IPS-20b (cell line): ENCODE results near the gene CTBP1.
"Not testable (repeated sequence)": the region's sequence is repeated elsewhere in the genome, so short reads cannot be mapped to it uniquely, and the experiment has no call there.

Experiments
- H3K27ac ChIP-seq: one replicate; pipeline ENCODE4 v1.5.1; 2013; ENCODE audit warnings: low read length
- H3K27me3 ChIP-seq: 2 replicates; pipeline ENCODE4 v1.6.1; 2013; ENCODE audit warnings: mild to moderate bottlenecking, low read length, inconsistent platforms; ENCODE audit not compliant: insufficient read depth
- H3K36me3 ChIP-seq: 2 replicates; pipeline ENCODE4 v1.6.1; 2013; ENCODE audit warnings: low read depth, mild to moderate bottlenecking, inconsistent platforms, low read length, moderate library complexity; ENCODE audit not compliant: insufficient read depth
- H3K4me1 ChIP-seq: 2 replicates; pipeline ENCODE4 v1.6.1; 2013; ENCODE audit warnings: mild to moderate bottlenecking, control low read depth, inconsistent platforms, low read length, moderate library complexity; ENCODE audit not compliant: insufficient read depth
- H3K4me3 ChIP-seq: 2 replicates; pipeline ENCODE4 v1.5.1; 2013; ENCODE audit warnings: mild to moderate bottlenecking, low read length, inconsistent platforms
- H3K9ac ChIP-seq: 2 replicates; pipeline ENCODE4 v1.6.1; 2013; ENCODE audit warnings: low read depth, mild to moderate bottlenecking, inconsistent platforms, low read length, moderate library complexity
- H3K9me3 ChIP-seq: 2 replicates; pipeline ENCODE4 v1.6.1; 2013; ENCODE audit warnings: mild to moderate bottlenecking, low read depth, low read length, inconsistent platforms; ENCODE audit not compliant: insufficient read depth

The CTBP1 gene

GRCh38 chr4:1248245-1249147, at the start of gene CTBP1:
CTBP1 (minus strand) TSS chr4:1249130; CDS start chr4:1241331, 7,799 bp downstream.
- peaks cover 6% of the 10 kb centered on the region; the same call in 1 of the 2 replicates for H3K27me3 ChIP-seq
- H3K4me3 ChIP-seq, result peak within 1 kb of the TSS; percentile 84
- H3K36me3 ChIP-seq, result peaks cover 8% of the 10 kb centered on the region; the same call in 1 of the 2 replicates
- H3K27ac ChIP-seq, result peak within 1 kb of the TSS; percentile 77
- H3K9me3 ChIP-seq, result peaks cover 33% of the 10 kb centered on the region
- H3K9ac ChIP-seq, result peak within 1 kb of the TSS; percentile 94
- H3K4me1 ChIP-seq, result peaks cover 4% of the 10 kb centered on the region; the same call in 1 of the 2 replicates

- peaks cover 34% of the 10 kb centered on the region for H3K36me3 ChIP-seq
- H3K27ac ChIP-seq, result no peak overlapping the region
- H3K9me3 ChIP-seq, result no peaks in the 10 kb centered on the region
- no peak overlapping the region for H3K9ac ChIP-seq
- H3K27me3 ChIP-seq, result no peaks in the 10 kb centered on the region
- H3K4me3 ChIP-seq, result no peak overlapping the region
- peaks cover 5% of the 10 kb centered on the region for H3K4me1 ChIP-seq
Measured at GRCh38 chr4:1298461-1298860, 49.5 kb upstream of the CTBP1 start.

- peak overlapping the region; percentile 13; the same call in 1 of the 2 replicates for H3K9ac ChIP-seq
- H3K4me3 ChIP-seq, result no peak overlapping the region
- peaks cover 34% of the 10 kb centered on the region for H3K36me3 ChIP-seq
- H3K4me1 ChIP-seq, result peaks cover 5% of the 10 kb centered on the region
- H3K9me3 ChIP-seq, result no peaks in the 10 kb centered on the region
- no peaks in the 10 kb centered on the region for H3K27me3 ChIP-seq
- H3K27ac ChIP-seq, result no peak overlapping the region
Measured at GRCh38 chr4:1297456-1298325, 48.8 kb upstream of the CTBP1 start.

- H3K4me3 ChIP-seq, result no peak overlapping the region
- H3K4me1 ChIP-seq, result peaks cover 5% of the 10 kb centered on the region
- no peak overlapping the region for H3K27ac ChIP-seq
- no peaks in the 10 kb centered on the region for H3K27me3 ChIP-seq
- H3K36me3 ChIP-seq, result peaks cover 34% of the 10 kb centered on the region
- H3K9me3 ChIP-seq, result no peaks in the 10 kb centered on the region
- peak overlapping the region; percentile 13; the same call in 1 of the 2 replicates for H3K9ac ChIP-seq
Measured at GRCh38 chr4:1297023-1297395, 48.1 kb upstream of the CTBP1 start.

- H3K4me1 ChIP-seq, result peaks cover 5% of the 10 kb centered on the region
- no peak overlapping the region for H3K9ac ChIP-seq
- peaks cover 34% of the 10 kb centered on the region for H3K36me3 ChIP-seq
- H3K9me3 ChIP-seq, result no peaks in the 10 kb centered on the region
- H3K4me3 ChIP-seq, result no peak overlapping the region
- H3K27ac ChIP-seq, result no peak overlapping the region
- no peaks in the 10 kb centered on the region for H3K27me3 ChIP-seq
Measured at GRCh38 chr4:1296324-1297022, 47.5 kb upstream of the CTBP1 start.

- H3K36me3 ChIP-seq, result peaks cover 25% of the 10 kb centered on the region
- H3K27me3 ChIP-seq, result no peaks in the 10 kb centered on the region
- no peak overlapping the region for H3K27ac ChIP-seq
- H3K9me3 ChIP-seq, result no peaks in the 10 kb centered on the region
- H3K4me1 ChIP-seq, result peaks cover 10% of the 10 kb centered on the region
- H3K4me3 ChIP-seq, result no peak overlapping the region
- H3K9ac ChIP-seq, result no peak overlapping the region
Measured at GRCh38 chr4:1295405-1296055, 46.6 kb upstream of the CTBP1 start.

GRCh38 chr4:1294891-1295290, 46.0 kb upstream of the CTBP1 start:
- no peak overlapping the region for H3K27ac ChIP-seq
- H3K9ac ChIP-seq, result no peak overlapping the region
- peaks cover 10% of the 10 kb centered on the region for H3K4me1 ChIP-seq
- no peak overlapping the region for H3K4me3 ChIP-seq
- peaks cover 19% of the 10 kb centered on the region for H3K36me3 ChIP-seq
- no peaks in the 10 kb centered on the region for H3K9me3 ChIP-seq
- no peaks in the 10 kb centered on the region for H3K27me3 ChIP-seq

- Histone ChIP-seq H3K9ac (0 out of 2 replicates have a peak overlapping the region, but pooled peaks have one; percentile 15), H3K4me3 (no peak overlapping the region), H3K27ac (no peak overlapping the region), H3K9me3 (no peaks in the 10 kb centered on the region), H3K4me1 (peaks cover 10% of the 10 kb centered on the region), H3K27me3 (no peaks in the 10 kb centered on the region), H3K36me3 (0 out of 2 replicates have a peak, but pooled peaks cover 14% of the 10 kb centered on the region)
Measured at GRCh38 chr4:1294424-1294823, 45.5 kb upstream of the CTBP1 start.

- no peaks in the 10 kb centered on the region for H3K27me3 ChIP-seq
- H3K4me3 ChIP-seq, result no peak overlapping the region
- no peaks in the 10 kb centered on the region for H3K9me3 ChIP-seq
- 0 out of 2 replicates have a peak overlapping the region, but pooled peaks have one; percentile 15 for H3K9ac ChIP-seq
- no peak overlapping the region for H3K27ac ChIP-seq
- peaks cover 10% of the 10 kb centered on the region for H3K4me1 ChIP-seq
- 0 out of 2 replicates have a peak, but pooled peaks cover 14% of the 10 kb centered on the region for H3K36me3 ChIP-seq
Measured at GRCh38 chr4:1293991-1294390, 45.1 kb upstream of the CTBP1 start.

GRCh38 chr4:1293531-1293941, 44.6 kb upstream of the CTBP1 start:
- H3K4me3 ChIP-seq, result no peak overlapping the region
- H3K36me3 ChIP-seq, result 0 out of 2 replicates have a peak, but pooled peaks cover 14% of the 10 kb centered on the region
- H3K27me3 ChIP-seq, result no peaks in the 10 kb centered on the region
- H3K9me3 ChIP-seq, result no peaks in the 10 kb centered on the region
- H3K9ac ChIP-seq, result no peak overlapping the region
- no peak overlapping the region for H3K27ac ChIP-seq
- peaks cover 13% of the 10 kb centered on the region for H3K4me1 ChIP-seq

GRCh38 chr4:1292703-1293011, 43.7 kb upstream of the CTBP1 start:
- not testable (repeated sequence) for H3K9me3 ChIP-seq, H3K9ac ChIP-seq, H3K4me3 ChIP-seq, H3K27ac ChIP-seq, H3K27me3 ChIP-seq
- peaks cover 13% of the 10 kb centered on the region for H3K4me1 ChIP-seq
- H3K36me3 ChIP-seq, result 0 out of 2 replicates have a peak, but pooled peaks cover 11% of the 10 kb centered on the region
